SK-N-SH (cell line): Measurements from ENCODE around the gene ZDHHC14.

ENCODE experiments used
- FOSL2 ChIP-seq: IDR thresholded peaks from 2 replicates; pipeline ENCODE4 v1.4.0; 2012; ENCODE audit warnings: low read depth, mild to moderate bottlenecking, moderate library complexity, borderline replicate concordance
- JUND ChIP-seq: IDR thresholded peaks from 2 replicates; pipeline ENCODE4 v1.4.0; 2012
- NRF1 ChIP-seq: IDR thresholded peaks from 2 replicates; pipeline ENCODE4 v1.6.1; 2012; ENCODE audit warnings: low read depth, mild to moderate bottlenecking, low read length
- RCOR1 ChIP-seq: fragments of 150-350 bp; IDR thresholded peaks from 2 replicates; pipeline ENCODE4 v1.6.1; 2017; ENCODE audit warnings: antibody characterized with exemption, low read length
- RXRA ChIP-seq: IDR thresholded peaks from 2 replicates; pipeline ENCODE4 v1.4.0; 2012; ENCODE audit warnings: low read depth, mild to moderate bottlenecking, borderline replicate concordance
- TAF1 ChIP-seq: IDR thresholded peaks from 2 replicates; pipeline ENCODE4 v1.6.1; 2012; ENCODE audit warnings: low read depth, mild to moderate bottlenecking, low read length, moderate library complexity, borderline replicate concordance
- TEAD4 ChIP-seq: IDR thresholded peaks from 2 replicates; pipeline ENCODE4 v1.4.0; 2012; ENCODE audit warnings: mild to moderate bottlenecking, borderline replicate concordance; ENCODE audit not compliant: insufficient read depth
- YY1 ChIP-seq: IDR thresholded peaks from 2 replicates; pipeline ENCODE4 v1.4.0; 2012; ENCODE audit warnings: low read depth, mild to moderate bottlenecking
- TF ChIP-seq, protein P1 (sequence below): IDR thresholded peaks from 2 replicates; pipeline ENCODE4 v1.4.0; 2012; ENCODE audit warnings: low read depth, borderline replicate concordance
- TF ChIP-seq, protein P2 (sequence below): fragments of 200-600 bp; sonication (generic); IDR thresholded peaks from 2 replicates; pipeline ENCODE4 v1.6.1; 2017; ENCODE audit warnings: antibody characterized with exemption, mild to moderate bottlenecking, moderate library complexity
- TF ChIP-seq, protein P3 (sequence below): IDR thresholded peaks from 2 replicates; pipeline ENCODE4 v1.4.0; 2012; ENCODE audit warnings: low read depth

DNA sequence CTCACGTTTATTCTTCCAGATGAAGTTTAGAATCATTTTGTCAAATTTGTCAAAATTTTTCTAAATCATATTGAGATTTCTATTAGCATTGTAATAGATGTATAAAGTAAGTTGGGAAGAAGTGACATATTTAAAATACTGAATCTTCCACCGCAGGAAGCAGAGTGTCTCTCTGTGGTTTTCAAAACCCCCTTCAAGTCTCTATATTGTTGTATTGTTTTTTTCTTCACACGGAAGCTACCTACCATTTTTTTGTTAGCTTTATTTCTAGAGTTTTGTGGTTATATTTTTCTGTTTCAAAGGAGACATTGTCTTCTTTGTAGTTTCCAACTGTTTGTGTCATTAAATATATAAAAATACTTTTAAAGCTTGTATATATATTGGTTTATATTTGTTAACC lies 188.6 kb downstream of the ZDHHC14 start:
- TF ChIP-seq, protein P1, sequence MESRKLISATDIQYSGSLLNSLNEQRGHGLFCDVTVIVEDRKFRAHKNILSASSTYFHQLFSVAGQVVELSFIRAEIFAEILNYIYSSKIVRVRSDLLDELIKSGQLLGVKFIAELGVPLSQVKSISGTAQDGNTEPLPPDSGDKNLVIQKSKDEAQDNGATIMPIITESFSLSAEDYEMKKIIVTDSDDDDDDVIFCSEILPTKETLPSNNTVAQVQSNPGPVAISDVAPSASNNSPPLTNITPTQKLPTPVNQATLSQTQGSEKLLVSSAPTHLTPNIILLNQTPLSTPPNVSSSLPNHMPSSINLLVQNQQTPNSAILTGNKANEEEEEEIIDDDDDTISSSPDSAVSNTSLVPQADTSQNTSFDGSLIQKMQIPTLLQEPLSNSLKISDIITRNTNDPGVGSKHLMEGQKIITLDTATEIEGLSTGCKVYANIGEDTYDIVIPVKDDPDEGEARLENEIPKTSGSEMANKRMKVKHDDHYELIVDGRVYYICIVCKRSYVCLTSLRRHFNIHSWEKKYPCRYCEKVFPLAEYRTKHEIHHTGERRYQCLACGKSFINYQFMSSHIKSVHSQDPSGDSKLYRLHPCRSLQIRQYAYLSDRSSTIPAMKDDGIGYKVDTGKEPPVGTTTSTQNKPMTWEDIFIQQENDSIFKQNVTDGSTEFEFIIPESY = no peak
- no peak for TF ChIP-seq YY1
- no peak for TF ChIP-seq RXRA
- TF ChIP-seq, protein P2, sequence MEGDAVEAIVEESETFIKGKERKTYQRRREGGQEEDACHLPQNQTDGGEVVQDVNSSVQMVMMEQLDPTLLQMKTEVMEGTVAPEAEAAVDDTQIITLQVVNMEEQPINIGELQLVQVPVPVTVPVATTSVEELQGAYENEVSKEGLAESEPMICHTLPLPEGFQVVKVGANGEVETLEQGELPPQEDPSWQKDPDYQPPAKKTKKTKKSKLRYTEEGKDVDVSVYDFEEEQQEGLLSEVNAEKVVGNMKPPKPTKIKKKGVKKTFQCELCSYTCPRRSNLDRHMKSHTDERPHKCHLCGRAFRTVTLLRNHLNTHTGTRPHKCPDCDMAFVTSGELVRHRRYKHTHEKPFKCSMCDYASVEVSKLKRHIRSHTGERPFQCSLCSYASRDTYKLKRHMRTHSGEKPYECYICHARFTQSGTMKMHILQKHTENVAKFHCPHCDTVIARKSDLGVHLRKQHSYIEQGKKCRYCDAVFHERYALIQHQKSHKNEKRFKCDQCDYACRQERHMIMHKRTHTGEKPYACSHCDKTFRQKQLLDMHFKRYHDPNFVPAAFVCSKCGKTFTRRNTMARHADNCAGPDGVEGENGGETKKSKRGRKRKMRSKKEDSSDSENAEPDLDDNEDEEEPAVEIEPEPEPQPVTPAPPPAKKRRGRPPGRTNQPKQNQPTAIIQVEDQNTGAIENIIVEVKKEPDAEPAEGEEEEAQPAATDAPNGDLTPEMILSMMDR = no peak
- TF ChIP-seq FOSL2 = no peak
- TF ChIP-seq TAF1 = no peak
- no peak for TF ChIP-seq JUND
- TF ChIP-seq TEAD4 = no peak
- TF ChIP-seq, protein P3, sequence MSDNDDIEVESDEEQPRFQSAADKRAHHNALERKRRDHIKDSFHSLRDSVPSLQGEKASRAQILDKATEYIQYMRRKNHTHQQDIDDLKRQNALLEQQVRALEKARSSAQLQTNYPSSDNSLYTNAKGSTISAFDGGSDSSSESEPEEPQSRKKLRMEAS = no peak
- TF ChIP-seq NRF1 = no peak
- no peak for TF ChIP-seq RCOR1
